Duodenal mucosa (tissue), 2 donors: ENCODE results near the gene SORD.
"Not testable (repeated sequence)": the region's sequence is repeated elsewhere in the genome, so short reads cannot be mapped to it uniquely, and the experiment has no call there.

Experiments used
- H3K27ac ChIP-seq: one replicate; pipeline ENCODE4 v1.7.0; 2013; ENCODE audit warnings: low read depth, low read length
- H3K27me3 ChIP-seq, 2 donors: one replicate each; pipeline ENCODE4 v1.7.0; 2013; ENCODE audit warnings: low read length in 2 of 2, control low read depth in 1 of 2; ENCODE audit not compliant: insufficient read depth in 2 of 2, control insufficient read depth in 1 of 2
- H3K36me3 ChIP-seq, 2 donors: one replicate each; pipeline ENCODE4 v1.7.0; 2013; ENCODE audit warnings: low read length in 2 of 2, control low read depth in 1 of 2; ENCODE audit not compliant: insufficient read depth in 2 of 2, control insufficient read depth in 1 of 2
- H3K4me1 ChIP-seq, 2 donors: one replicate each; pipeline ENCODE4 v1.7.0; 2013; ENCODE audit warnings: low read length in 2 of 2, control low read depth in 1 of 2; ENCODE audit not compliant: insufficient read depth in 2 of 2, control insufficient read depth in 1 of 2
- H3K4me3 ChIP-seq, 2 donors: one replicate each; pipeline ENCODE4 v1.7.0; 2013; ENCODE audit warnings: low read length in 2 of 2, low read depth in 1 of 2
- H3K9ac ChIP-seq, 2 donors: one replicate each; pipeline ENCODE4 v1.7.0; 2013; ENCODE audit warnings: low read length in 2 of 2, low read depth in 1 of 2
- H3K9me3 ChIP-seq, 2 donors: one replicate each; pipeline ENCODE4 v1.7.0; 2013; ENCODE audit warnings: low read length in 2 of 2, control low read depth in 1 of 2; ENCODE audit not compliant: control insufficient read depth in 1 of 2

SORD gene

GRCh38 chr15:45095661-45096060 lies 72.7 kb downstream of the SORD start:
- Histone ChIP-seq H3K27me3 (no peaks in the 10 kb centered on the region), H3K9me3 (no peaks in the 10 kb centered on the region), H3K9ac (no peak overlapping the region), H3K4me3 (no peak overlapping the region), H3K4me1 (no peaks in the 10 kb centered on the region), H3K36me3 (no peaks in the 10 kb centered on the region), H3K27ac (no peak overlapping the region)

DNA sequence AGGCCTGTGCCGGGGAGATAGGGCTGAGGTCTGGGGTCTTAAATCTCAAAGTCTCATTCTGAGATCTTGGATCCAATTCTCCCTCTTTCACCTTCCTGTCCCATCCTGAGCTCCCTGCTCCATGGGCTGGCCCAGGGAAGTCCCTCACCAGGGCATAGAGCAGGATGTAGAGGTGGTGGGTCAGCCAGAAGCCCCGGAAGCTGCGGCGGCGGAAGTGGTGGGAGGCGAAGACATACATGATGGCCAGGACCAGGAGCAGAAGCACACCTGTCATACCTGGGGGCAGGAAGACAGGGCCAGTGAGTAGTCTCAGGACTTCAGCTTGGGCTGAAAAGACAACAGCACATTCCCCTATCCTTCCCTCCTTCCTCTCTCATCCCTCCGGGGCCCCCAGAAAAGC lies 74.5 kb downstream of the SORD start:
- Histone ChIP-seq H3K4me1 (no peaks in the 10 kb centered on the region), H3K36me3 (no peaks in the 10 kb centered on the region), H3K27me3 (no peaks in the 10 kb centered on the region), H3K4me3 (no peak overlapping the region), H3K9me3 (no peaks in the 10 kb centered on the region), H3K9ac (no peak overlapping the region), H3K27ac (no peak overlapping the region)

DNA sequence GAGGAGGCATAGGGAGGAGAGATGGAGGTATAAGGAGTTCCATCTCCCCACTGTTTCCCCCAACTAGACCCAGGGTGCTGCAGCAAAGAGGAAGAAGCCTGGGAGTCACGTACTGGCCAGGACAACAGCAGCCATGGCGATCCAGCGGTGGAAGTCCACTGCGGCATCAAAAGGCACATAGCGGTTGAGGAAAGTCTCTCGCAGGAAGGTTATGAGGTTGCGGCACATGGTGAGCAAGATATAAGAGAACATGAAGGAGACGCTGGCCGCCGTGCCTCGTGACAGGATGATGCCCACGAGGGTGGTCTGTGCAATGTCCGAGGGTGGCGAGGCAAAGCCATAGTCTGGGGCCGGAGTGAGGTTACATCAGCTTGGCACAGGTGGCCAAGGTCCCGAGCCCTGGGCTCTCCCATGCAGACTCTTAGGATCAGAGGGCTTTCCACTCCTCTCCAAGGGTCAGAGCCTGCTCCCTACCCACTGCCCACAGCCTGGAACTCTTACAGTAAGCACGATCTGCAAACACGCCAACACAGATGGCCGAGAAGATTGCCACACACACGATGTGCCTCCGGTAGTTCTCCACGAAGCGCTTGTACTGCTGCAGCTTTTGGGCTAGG lies 76.7 kb downstream of the SORD start:
- Histone ChIP-seq H3K4me3 (no peak overlapping the region), H3K36me3 (no peaks in the 10 kb centered on the region), H3K4me1 (no peaks in the 10 kb centered on the region)

DNA sequence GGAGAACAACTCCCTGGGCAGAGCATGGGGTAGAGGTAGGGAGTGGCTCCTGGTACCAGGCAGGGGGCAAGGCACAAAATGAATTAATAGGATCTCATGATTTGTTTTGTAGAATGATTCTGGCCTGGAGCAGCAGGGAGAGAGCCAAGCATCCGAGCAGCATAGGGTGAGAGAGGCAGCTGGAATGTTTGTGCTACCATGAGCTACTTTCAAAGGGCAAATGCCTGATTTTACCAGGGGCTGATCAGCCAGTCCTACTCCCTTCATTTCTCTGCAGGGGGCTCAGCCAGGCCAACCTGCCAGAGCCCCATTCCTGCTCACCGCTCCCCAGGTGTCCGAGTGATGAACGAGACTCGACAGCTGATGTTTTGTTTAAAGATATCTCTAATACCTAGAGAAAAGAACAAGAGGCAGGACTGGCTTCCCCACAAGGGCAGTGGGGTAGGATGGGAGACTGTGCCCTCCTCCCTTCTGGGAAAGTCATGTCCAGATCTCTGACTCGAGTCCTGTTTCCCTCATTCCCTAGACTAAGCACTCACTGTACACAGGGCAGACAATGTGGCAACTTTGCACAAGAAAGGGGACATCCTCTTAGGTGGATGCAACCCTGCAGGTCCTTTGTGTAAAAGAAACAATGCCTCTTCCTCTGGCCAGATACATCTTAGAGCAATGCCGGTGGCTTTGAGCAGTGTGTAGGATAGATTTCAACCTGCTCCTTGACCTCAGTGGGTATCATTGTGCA lies 78.1 kb downstream of the SORD start:
- Histone ChIP-seq H3K4me3 (no peak overlapping the region), H3K36me3 (no peaks in the 10 kb centered on the region), H3K9me3 (no peaks in the 10 kb centered on the region), H3K27me3 (peaks cover 0 to 3% of the 10 kb centered on the region in 2 donors), H3K9ac (no peak overlapping the region), H3K27ac (no peak overlapping the region), H3K4me1 (no peaks in the 10 kb centered on the region)

More for the DNA sequence above, 76.7 kb downstream of the SORD start:
- no peaks in the 10 kb centered on the region for H3K9me3 ChIP-seq
- H3K27ac ChIP-seq, result no peak overlapping the region
- no peak overlapping the region for H3K9ac ChIP-seq
- H3K27me3 ChIP-seq, result peaks cover 0 to 3% of the 10 kb centered on the region in 2 donors

DNA sequence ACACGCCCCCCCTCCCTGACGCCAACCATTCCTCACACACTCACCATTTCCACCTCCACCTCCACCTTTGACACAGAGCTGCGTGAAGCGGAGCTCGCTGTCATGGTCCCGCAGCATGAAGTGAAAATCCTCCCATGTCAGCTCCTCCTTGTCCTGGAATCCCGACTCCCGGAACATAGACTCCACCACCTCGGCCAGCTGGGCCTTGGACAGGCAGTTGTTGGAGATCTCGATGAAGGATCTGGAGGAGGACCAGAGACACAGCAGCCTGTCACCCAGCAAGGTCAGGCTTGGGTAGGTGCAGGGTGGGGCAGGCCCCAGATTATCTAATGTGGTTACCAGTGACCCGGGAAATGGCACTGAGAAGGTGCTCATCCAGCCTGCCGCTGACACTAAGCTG lies 78.8 kb downstream of the SORD start:
- H3K36me3 ChIP-seq, result no peaks in the 10 kb centered on the region
- no peak overlapping the region for H3K9ac ChIP-seq
- no peak overlapping the region for H3K4me3 ChIP-seq
- no peaks in the 10 kb centered on the region for H3K9me3 ChIP-seq
- H3K4me1 ChIP-seq, result no peaks in the 10 kb centered on the region
- no peak overlapping the region for H3K27ac ChIP-seq
- H3K27me3 ChIP-seq, result peaks cover 0 to 3% of the 10 kb centered on the region in 2 donors

DNA sequence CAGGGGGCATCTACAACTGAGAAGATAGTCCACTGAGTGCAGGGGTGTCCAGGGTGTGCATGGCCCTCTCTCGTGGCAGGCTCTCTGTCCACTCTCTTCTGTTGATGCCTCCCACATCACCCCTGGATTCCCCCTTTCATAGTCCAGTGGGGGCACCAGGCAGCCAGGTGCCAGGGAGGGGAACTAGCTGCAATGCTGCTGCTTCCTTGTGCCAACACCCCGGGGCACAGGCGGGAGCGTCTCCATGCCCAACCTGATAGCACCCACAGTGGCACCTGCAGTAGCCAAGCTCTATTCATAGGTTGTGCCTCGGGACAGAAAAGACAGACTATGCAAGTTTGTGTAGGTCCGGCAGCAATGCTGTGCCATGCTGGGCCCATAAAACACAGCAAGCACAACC lies 79.2 kb downstream of the SORD start:
- H3K9ac ChIP-seq, result no peak overlapping the region
- no peak overlapping the region for H3K4me3 ChIP-seq
- H3K27me3 ChIP-seq, result peaks cover 0 to 3% of the 10 kb centered on the region in 2 donors
- H3K36me3 ChIP-seq, result no peaks in the 10 kb centered on the region
- H3K9me3 ChIP-seq, result no peaks in the 10 kb centered on the region
- no peaks in the 10 kb centered on the region for H3K4me1 ChIP-seq
- H3K27ac ChIP-seq, result no peak overlapping the region

GRCh38 chr15:45104170-45104569 lies 81.2 kb downstream of the SORD start:
- not testable (repeated sequence) for H3K4me1 ChIP-seq, H3K9me3 ChIP-seq, H3K27me3 ChIP-seq, H3K36me3 ChIP-seq, H3K4me3 ChIP-seq, H3K27ac ChIP-seq, H3K9ac ChIP-seq

GRCh38 chr15:45105586-45105985 lies 82.6 kb downstream of the SORD start:
- Histone ChIP-seq H3K9me3 (no peaks in the 10 kb centered on the region), H3K4me3 (no peak overlapping the region), H3K9ac (no peak overlapping the region), H3K27me3 (peaks cover 5 to 9% of the 10 kb centered on the region in 2 donors), H3K36me3 (no peaks in the 10 kb centered on the region), H3K4me1 (no peaks in the 10 kb centered on the region), H3K27ac (no peak overlapping the region)

DNA sequence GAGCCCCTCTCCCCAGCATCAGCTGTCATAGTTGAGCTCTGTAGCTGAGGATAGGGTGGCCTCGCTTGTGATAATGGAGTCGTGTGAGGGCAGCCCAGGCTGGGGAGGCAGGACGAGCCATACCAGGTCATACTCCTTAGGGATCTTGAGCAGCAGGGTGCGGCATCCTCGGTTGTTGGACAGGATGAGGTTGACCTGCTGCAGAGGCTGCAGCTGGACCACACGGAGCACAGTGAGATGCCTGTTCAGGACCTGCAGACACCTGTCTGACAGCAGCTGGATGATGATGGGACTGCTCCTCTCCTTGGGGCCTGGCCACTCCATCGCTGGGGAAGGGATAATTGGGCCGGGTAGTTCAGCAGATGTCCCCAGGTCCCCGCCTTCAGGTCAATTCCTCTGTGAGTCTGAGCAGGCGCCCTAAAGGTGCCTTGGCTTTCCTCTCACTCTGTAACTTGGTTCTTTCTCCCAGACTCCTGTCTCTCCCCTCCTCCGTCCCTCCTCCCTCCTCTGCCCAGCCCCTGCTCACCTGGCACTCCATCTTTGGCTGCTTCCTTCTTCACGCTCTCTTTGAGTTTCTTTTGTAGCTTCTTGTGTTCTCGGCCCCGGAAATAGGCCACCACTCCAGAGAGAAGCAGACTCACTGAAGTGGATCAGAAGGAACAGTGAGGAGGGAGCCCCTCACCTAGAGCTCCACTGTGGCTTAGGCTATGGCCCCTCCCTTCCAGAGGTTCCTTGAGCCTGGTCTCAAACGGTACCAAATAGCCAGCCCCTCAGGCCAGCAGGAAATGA lies 83.2 kb downstream of the SORD start:
- no peaks in the 10 kb centered on the region for H3K36me3 ChIP-seq
- no peak overlapping the region for H3K27ac ChIP-seq
- no peak overlapping the region for H3K9ac ChIP-seq
- peaks cover 5 to 9% of the 10 kb centered on the region in 2 donors for H3K27me3 ChIP-seq
- H3K4me1 ChIP-seq, result no peaks in the 10 kb centered on the region
- H3K4me3 ChIP-seq, result no peak overlapping the region
- H3K9me3 ChIP-seq, result no peaks in the 10 kb centered on the region

- H3K36me3 ChIP-seq, result no peaks in the 10 kb centered on the region
- H3K4me3 ChIP-seq, result no peak overlapping the region
- no peak overlapping the region for H3K9ac ChIP-seq
- no peaks in the 10 kb centered on the region for H3K9me3 ChIP-seq
- H3K27me3 ChIP-seq, result peaks cover 18 to 25% of the 10 kb centered on the region in 2 donors
- H3K4me1 ChIP-seq, result peaks cover 6 to 10% of the 10 kb centered on the region in 2 donors
- no peak overlapping the region for H3K27ac ChIP-seq
Measured at GRCh38 chr15:45107941-45108630, 85.1 kb downstream of the SORD start.
